H9 (cell line): Measurements from ENCODE around the gene SLC4A9. TPM values are rescaled to one million over a fixed set of nuclear protein-coding genes. Genes with fewer than 3 reads are reported as not detected.

ENCODE experiments used
- DNase-seq: peaks from one replicate; pipeline ENCODE4 v3.0.0-alpha.2; 2017
- H2AFZ ChIP-seq: one replicate; pipeline ENCODE4 v1.6.1; 2013; ENCODE audit warnings: mild to moderate bottlenecking, low read length, control low read depth, moderate library complexity
- H2AK5ac ChIP-seq: 2 replicates; pipeline ENCODE4 v1.6.1; 2013; ENCODE audit warnings: low read length, control low read depth, mixed read lengths; ENCODE audit not compliant: insufficient read length
- H2BK120ac ChIP-seq: one replicate; pipeline ENCODE4 v1.6.1; 2013; ENCODE audit warnings: low read depth, mild to moderate bottlenecking, low read length, control low read depth, inconsistent platforms; ENCODE audit not compliant: poor library complexity, severe bottlenecking
- H2BK12ac ChIP-seq: 2 replicates; pipeline ENCODE4 v1.6.1; 2013; ENCODE audit warnings: low read length, control low read depth, mixed read lengths, low read depth; ENCODE audit not compliant: insufficient read length
- H2BK15ac ChIP-seq: 2 replicates; pipeline ENCODE4 v1.6.1; 2013; ENCODE audit warnings: low read depth, low read length, control low read depth
- H2BK20ac ChIP-seq: one replicate; pipeline ENCODE4 v1.6.1; 2013; ENCODE audit warnings: low read depth, mild to moderate bottlenecking, low read length, control low read depth, inconsistent platforms; ENCODE audit not compliant: poor library complexity, severe bottlenecking
- H2BK5ac ChIP-seq: 2 replicates; pipeline ENCODE4 v1.6.1; 2013; ENCODE audit warnings: low read length, control low read depth, mixed read lengths; ENCODE audit not compliant: insufficient read length
- H3K14ac ChIP-seq: 2 replicates; pipeline ENCODE4 v1.6.1; 2013; ENCODE audit warnings: low read length, control low read depth; ENCODE audit not compliant: insufficient read depth
- H3K18ac ChIP-seq: 2 replicates; pipeline ENCODE4 v1.6.1; 2013; ENCODE audit warnings: low read depth, mild to moderate bottlenecking, mixed read lengths, low read length, control low read depth; ENCODE audit not compliant: insufficient read length
- H3K23ac ChIP-seq: 2 replicates; pipeline ENCODE4 v1.6.1; 2013; ENCODE audit warnings: low read length, control low read depth, mixed read lengths, low read depth; ENCODE audit not compliant: insufficient read length
- H3K23me2 ChIP-seq: 2 replicates; pipeline ENCODE4 v1.6.1; 2013; ENCODE audit warnings: low read depth, mild to moderate bottlenecking, mixed read lengths, low read length, control low read depth; ENCODE audit not compliant: insufficient read length, poor library complexity, severe bottlenecking
- H3K27ac ChIP-seq: 2 replicates; pipeline ENCODE4 v1.5.1; 2013; ENCODE audit warnings: low read length, control low read depth, mixed read lengths, low read depth; ENCODE audit not compliant: insufficient read length
- H3K27me3 ChIP-seq: 2 replicates; pipeline ENCODE4 v1.6.1; 2013; ENCODE audit warnings: low read length, control low read depth, inconsistent platforms; ENCODE audit not compliant: insufficient read depth
- H3K4ac ChIP-seq: 2 replicates; pipeline ENCODE4 v1.6.1; 2013; ENCODE audit warnings: low read depth, mild to moderate bottlenecking, control low read depth, inconsistent platforms, low read length, moderate library complexity
- H3K4me1 ChIP-seq: 2 replicates; pipeline ENCODE4 v1.6.1; 2013; ENCODE audit warnings: low read length, control low read depth, inconsistent platforms; ENCODE audit not compliant: insufficient read depth
- H3K4me2 ChIP-seq: 2 replicates; pipeline ENCODE4 v1.6.1; 2013; ENCODE audit warnings: low read length, control low read depth, mixed read lengths; ENCODE audit not compliant: insufficient read length, insufficient read depth
- H3K56ac ChIP-seq: 2 replicates; pipeline ENCODE4 v1.6.1; 2013; ENCODE audit warnings: low read depth, mild to moderate bottlenecking, mixed read lengths, low read length, control low read depth; ENCODE audit not compliant: insufficient read length
- H3K79me1 ChIP-seq: 2 replicates; pipeline ENCODE4 v1.6.1; 2013; ENCODE audit warnings: low read depth, mild to moderate bottlenecking, moderate library complexity, low read length, control low read depth, inconsistent platforms; ENCODE audit not compliant: insufficient read depth, poor library complexity, severe bottlenecking
- H3K79me2 ChIP-seq: 2 replicates; pipeline ENCODE4 v1.6.1; 2013; ENCODE audit warnings: low read length, control low read depth, inconsistent platforms; ENCODE audit not compliant: insufficient read depth
- H3K9ac ChIP-seq: 2 replicates; pipeline ENCODE4 v1.6.1; 2013; ENCODE audit warnings: low read length, control low read depth, mixed read lengths; ENCODE audit not compliant: insufficient read length; ENCODE audit errors: extremely low read depth
- H3K9me3 ChIP-seq: one replicate; pipeline ENCODE4 v1.6.1; 2013; ENCODE audit warnings: low read depth, low read length, inconsistent platforms; ENCODE audit not compliant: control insufficient read depth
- H3T11ph ChIP-seq: one replicate; pipeline ENCODE4 v1.6.1; 2013; ENCODE audit warnings: mild to moderate bottlenecking, low read length, control low read depth, inconsistent platforms
- H4K20me1 ChIP-seq: one replicate; pipeline ENCODE4 v1.6.1; 2013; ENCODE audit not compliant: control insufficient read depth, insufficient read length, insufficient read depth
- H4K5ac ChIP-seq: 2 replicates; pipeline ENCODE4 v1.6.1; 2013; ENCODE audit warnings: low read depth, mild to moderate bottlenecking, mixed read lengths, low read length, control low read depth; ENCODE audit not compliant: insufficient read length
- H4K8ac ChIP-seq: replicated peaks from 2 replicates; pipeline ENCODE4 v1.6.1; 2013; ENCODE audit warnings: low read length, control low read depth, mixed read lengths, low read depth; ENCODE audit not compliant: insufficient read length
- H4K91ac ChIP-seq: 2 replicates; pipeline ENCODE4 v1.6.1; 2013; ENCODE audit warnings: low read depth, mild to moderate bottlenecking, moderate library complexity, mixed read lengths, low read length, control low read depth; ENCODE audit not compliant: insufficient read length
- H3K27ac Mint-ChIP-seq, 3 experiments: 2 replicates in 2 of 3; 3 replicates in 1 of 3; pipeline ENCODE4 v1.8.0; 2020 to 2021; ENCODE audit warnings: mixed read lengths in 3 of 3, mild to moderate bottlenecking in 1 of 3, moderate library complexity in 1 of 3
- H3K27me3 Mint-ChIP-seq: 2 replicates; pipeline ENCODE4 v1.8.0; 2021; ENCODE audit warnings: low read depth, mild to moderate bottlenecking, moderate library complexity, mixed read lengths
- H3K36me3 Mint-ChIP-seq, 3 experiments: 2 replicates in 2 of 3; 3 replicates in 1 of 3; pipeline ENCODE4 v1.8.0; 2020 to 2021; ENCODE audit warnings: low read depth in 3 of 3, mixed read lengths in 3 of 3; ENCODE audit not compliant: insufficient read depth in 1 of 3
- H3K4me1 Mint-ChIP-seq, 2 experiments: 2 replicates each; pipeline ENCODE4 v1.8.0; 2020; ENCODE audit warnings: mixed read lengths in 2 of 2
- H3K4me3 Mint-ChIP-seq, 2 experiments: 2 replicates in 1 of 2; 3 replicates in 1 of 2; pipeline ENCODE4 v1.8.0; 2020 to 2021; ENCODE audit warnings: mild to moderate bottlenecking in 2 of 2, mixed read lengths in 2 of 2, moderate library complexity in 1 of 2
- H3K9me3 Mint-ChIP-seq, 2 experiments: 2 replicates in 1 of 2; 3 replicates in 1 of 2; pipeline ENCODE4 v1.8.0; 2020; ENCODE audit warnings: mild to moderate bottlenecking in 2 of 2, mixed read lengths in 2 of 2, moderate library complexity in 1 of 2
- CTCF ChIP-seq: fragments of 200-600 bp; sonication (generic); conservative IDR thresholded peaks from 3 replicates; pipeline ENCODE4 v1.8.0; 2021; ENCODE audit warnings: antibody characterized with exemption, mild to moderate bottlenecking
- WGBS: extraction: QIAGEN DNeasy Blood & Tissue Kit; methylation state at CpG from one replicate; pipeline ENCODE4 v1.1.7; 2013; ENCODE audit warnings: missing lambda C conversion rate, low lambda C conversion rate, mixed read lengths; ENCODE audit not compliant: insufficient read length; ENCODE audit errors: extremely low coverage; 5-methylcytosine and 5-hydroxymethylcytosine counted together
- total RNA-seq: library from RNA; stranded (reverse); gene quantifications from 2 replicates; pipeline ENCODE4 v1.2.1, GENCODE V29; 2021

Gene SLC4A9
- total RNA-seq, 1 experiment from 2014 or later, result 0.07 TPM

GRCh38 chr5:140403613-140404012 is 43.6 kb downstream of the SLC4A9 start:
- H2BK15ac ChIP-seq, result no peak overlapping the region
- H2AFZ ChIP-seq, result no peak overlapping the region
- H3K27me3 Mint-ChIP-seq, result no peaks in the 10 kb centered on the region
- no peak overlapping the region for H2BK5ac ChIP-seq
- no peak overlapping the region for H4K8ac ChIP-seq
- no CpG with 5 or more reads among the region's 5 CpGs for WGBS
- H3K9me3 ChIP-seq, result no peaks in the 10 kb centered on the region
- no peaks in the 10 kb centered on the region for H3K27me3 ChIP-seq
- H3K23ac ChIP-seq, result no peak overlapping the region
- no peak overlapping the region for H4K5ac ChIP-seq
- H2BK20ac ChIP-seq, result no peak overlapping the region
- TF ChIP-seq CTCF, result no peak
- no peak for DNase-seq
- H3T11ph ChIP-seq, result no peak overlapping the region
- H3K36me3 Mint-ChIP-seq, result peaks cover 4 to 18% (median 16%) of the 10 kb centered on the region in 3 experiments; a peak in 5 of 7 replicates
- H3K23me2 ChIP-seq, result peaks cover 11% of the 10 kb centered on the region
- H3K4me3 Mint-ChIP-seq, result no peak overlapping the region
- H2AK5ac ChIP-seq, result no peak overlapping the region
- H3K4me1 Mint-ChIP-seq, result peaks cover 12 to 45% of the 10 kb centered on the region in 2 experiments
- H3K14ac ChIP-seq, result no peak overlapping the region
- H3K79me2 ChIP-seq, result peaks cover 50% of the 10 kb centered on the region; the same call in 1 of the 2 replicates
- no peak overlapping the region for H2BK120ac ChIP-seq
- H3K4me2 ChIP-seq, result peak overlapping the region; percentile 87
- no peaks in the 10 kb centered on the region; a peak in 1 of 5 replicates for H3K9me3 Mint-ChIP-seq
- H3K18ac ChIP-seq, result no peak overlapping the region
- no peak overlapping the region for H3K9ac ChIP-seq
- no peak overlapping the region for H2BK12ac ChIP-seq
- H3K4me1 ChIP-seq, result peaks cover 3% of the 10 kb centered on the region; the same call in 1 of the 2 replicates
- H3K56ac ChIP-seq, result no peak overlapping the region
- no peak overlapping the region for H3K27ac ChIP-seq
- no peak overlapping the region for H4K91ac ChIP-seq
- H3K27ac Mint-ChIP-seq, result peak overlapping the region in 1 of 3 experiments; percentile 21; a peak in 1 of 7 replicates
- H4K20me1 ChIP-seq, result peaks cover 4% of the 10 kb centered on the region
- H3K79me1 ChIP-seq, result no peaks in the 10 kb centered on the region
- H3K4ac ChIP-seq, result no peak overlapping the region
